ENCODE measurements around the gene CPSF6.

CPSF6 gene

DNA sequence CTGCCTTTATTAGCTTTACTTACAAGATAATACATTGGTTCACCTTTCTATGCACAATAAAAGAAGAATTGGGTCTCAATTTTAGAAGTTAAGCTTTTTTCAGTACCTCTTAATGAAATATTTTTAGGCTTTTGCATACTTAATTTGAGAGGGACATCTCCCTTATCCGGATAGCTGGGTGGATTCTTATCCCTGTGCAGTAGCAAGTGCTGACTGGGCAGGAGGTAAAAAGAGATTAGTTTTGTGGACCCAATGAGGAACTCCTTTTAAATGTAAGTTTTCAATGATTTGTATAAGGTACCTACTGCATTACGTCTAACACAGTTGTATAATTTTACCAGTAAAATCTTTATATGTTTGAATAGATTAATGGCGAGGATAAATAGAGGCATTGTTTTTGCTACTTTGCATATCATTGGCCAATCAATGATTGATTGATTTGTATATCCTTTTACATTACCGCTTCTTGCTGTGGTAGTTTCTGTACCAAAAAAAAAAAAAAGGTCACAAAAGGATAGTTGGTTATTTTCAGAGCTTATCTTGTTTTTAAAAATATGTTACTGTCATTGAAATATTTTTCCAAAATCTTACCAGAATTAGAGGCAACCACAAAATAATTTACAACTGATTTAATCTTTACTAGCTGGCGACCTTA lies 2.2 kb downstream of the CPSF6 start:
- H3K4me3 ChIP-seq (ENCODE audit: control insufficient read depth, low read depth, low read length): no peak overlapping the region
- TF ChIP-seq, protein P1, sequence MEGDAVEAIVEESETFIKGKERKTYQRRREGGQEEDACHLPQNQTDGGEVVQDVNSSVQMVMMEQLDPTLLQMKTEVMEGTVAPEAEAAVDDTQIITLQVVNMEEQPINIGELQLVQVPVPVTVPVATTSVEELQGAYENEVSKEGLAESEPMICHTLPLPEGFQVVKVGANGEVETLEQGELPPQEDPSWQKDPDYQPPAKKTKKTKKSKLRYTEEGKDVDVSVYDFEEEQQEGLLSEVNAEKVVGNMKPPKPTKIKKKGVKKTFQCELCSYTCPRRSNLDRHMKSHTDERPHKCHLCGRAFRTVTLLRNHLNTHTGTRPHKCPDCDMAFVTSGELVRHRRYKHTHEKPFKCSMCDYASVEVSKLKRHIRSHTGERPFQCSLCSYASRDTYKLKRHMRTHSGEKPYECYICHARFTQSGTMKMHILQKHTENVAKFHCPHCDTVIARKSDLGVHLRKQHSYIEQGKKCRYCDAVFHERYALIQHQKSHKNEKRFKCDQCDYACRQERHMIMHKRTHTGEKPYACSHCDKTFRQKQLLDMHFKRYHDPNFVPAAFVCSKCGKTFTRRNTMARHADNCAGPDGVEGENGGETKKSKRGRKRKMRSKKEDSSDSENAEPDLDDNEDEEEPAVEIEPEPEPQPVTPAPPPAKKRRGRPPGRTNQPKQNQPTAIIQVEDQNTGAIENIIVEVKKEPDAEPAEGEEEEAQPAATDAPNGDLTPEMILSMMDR (IDR thresholded peaks at IDR 0.05; ENCODE audit: control insufficient read depth, insufficient read depth, low read depth, low read length, missing control alignments): no peak
- no peak for DNase-seq (ENCODE audit: low read depth)

DNA sequence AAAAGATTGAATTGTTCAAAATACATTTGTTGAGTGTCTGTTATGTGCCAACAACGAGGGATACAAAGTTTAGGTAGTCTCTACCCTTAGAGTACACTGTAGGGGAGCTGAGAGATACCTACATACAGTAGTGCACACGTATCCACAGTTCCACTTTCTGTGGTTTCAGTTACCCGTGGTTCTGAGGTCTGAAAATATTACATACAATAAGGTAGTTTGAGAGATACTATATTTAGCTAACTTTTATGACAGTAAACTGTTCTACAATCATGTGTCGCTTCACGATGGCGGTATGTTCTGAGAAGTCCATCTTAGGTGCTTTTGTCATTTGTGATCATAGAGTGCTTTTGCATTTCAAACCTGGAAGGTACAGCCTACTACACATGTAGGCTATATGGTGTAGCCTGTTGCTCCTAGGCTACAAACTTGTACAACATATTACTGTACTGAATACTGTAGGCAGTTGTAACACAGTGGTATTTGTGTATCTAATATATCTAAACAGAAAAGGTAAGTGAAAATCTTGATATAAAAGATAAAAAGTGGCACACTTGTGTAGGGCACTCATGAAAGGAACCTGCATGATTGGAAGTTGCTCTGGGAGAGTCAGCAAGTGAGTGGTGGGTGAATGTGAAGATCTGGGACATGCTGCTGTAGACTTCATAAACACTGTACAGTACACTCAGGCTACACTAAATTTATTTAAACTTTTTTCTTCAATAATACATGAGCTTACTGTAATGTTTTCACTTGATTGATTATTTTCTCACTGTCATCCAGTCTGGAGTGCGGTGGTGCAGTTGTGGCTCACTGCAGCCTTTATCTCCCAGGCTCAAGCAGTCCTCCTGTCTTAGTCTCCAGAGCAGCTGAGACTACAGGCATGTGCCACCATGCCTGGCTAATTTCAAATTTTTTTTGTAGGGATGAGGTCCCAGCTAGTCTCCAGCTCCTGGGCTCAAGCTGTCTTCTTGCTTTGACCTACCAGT lies 4.0 kb downstream of the CPSF6 start:
- DNase-seq (ENCODE audit: low read depth): no peak
- H3K4me3 ChIP-seq (ENCODE audit: control insufficient read depth, low read depth, low read length): no peak overlapping the region
- TF ChIP-seq, protein P1 (IDR thresholded peaks at IDR 0.05; ENCODE audit: control insufficient read depth, insufficient read depth, low read depth, low read length, missing control alignments): no peak

DNA sequence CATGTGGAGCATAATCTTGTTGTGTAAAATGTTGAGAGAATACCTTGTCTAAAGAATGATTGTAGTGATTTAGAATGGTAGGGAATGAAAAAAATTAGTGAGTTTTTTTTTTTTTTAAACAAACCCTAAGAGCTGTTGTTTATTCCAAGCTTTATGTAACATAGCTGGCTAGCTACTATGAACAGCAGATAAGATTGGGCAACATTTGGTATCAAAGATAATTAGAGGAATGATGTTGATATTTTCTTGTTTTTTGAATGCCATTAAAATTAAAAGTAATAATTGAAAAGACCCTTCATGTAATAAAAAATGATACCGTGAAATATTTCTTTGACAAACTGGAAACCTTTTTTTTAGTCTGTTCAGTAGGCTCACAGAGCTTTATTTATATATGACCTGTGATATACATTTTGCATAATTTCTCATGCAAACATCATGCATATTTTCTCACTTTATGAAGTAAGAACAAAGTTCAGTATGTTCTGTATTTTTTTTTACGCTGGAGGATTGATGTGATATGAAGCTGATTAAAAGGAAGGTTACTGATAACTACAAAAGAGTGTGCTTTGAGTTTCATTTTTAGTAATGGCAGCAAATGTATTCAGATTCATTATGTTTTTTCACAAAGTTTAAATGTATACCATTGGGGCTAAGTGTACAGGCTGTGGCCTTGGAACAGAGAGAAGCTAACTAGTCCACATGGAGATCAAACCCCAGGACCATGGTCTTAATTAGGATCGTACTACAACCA lies 8.1 kb downstream of the CPSF6 start:
- no peak overlapping the region for H3K4me3 ChIP-seq (ENCODE audit: control insufficient read depth, low read depth, low read length)
- TF ChIP-seq, protein P1 (IDR thresholded peaks at IDR 0.05; ENCODE audit: control insufficient read depth, insufficient read depth, low read depth, low read length, missing control alignments): no peak
- DNase-seq (ENCODE audit: low read depth): no peak

DNA sequence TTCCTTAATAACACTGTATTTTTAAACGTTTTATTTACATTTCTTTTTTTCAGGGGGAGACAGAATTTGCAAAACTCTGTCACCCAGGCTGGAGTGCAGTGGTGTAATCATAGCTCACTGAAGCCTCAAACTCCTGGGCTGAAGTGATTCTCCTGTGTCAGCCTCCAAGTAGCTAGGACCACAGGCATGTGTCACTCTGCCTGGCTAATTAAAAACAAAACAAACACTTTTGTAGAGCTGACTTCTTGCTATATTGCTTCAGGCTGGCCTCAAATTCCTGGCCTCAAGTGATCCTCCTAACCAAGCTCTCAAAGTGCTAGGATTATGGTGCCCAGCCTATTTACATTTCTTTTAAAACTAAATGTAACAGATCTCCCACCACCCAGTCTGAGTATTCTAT lies 12.7 kb downstream of the CPSF6 start:
- TF ChIP-seq, protein P1 (IDR thresholded peaks at IDR 0.05; ENCODE audit: control insufficient read depth, insufficient read depth, low read depth, low read length, missing control alignments): no peak
- no peak for DNase-seq (ENCODE audit: low read depth)
- no peak overlapping the region for H3K4me3 ChIP-seq (ENCODE audit: control insufficient read depth, low read depth, low read length)

DNA sequence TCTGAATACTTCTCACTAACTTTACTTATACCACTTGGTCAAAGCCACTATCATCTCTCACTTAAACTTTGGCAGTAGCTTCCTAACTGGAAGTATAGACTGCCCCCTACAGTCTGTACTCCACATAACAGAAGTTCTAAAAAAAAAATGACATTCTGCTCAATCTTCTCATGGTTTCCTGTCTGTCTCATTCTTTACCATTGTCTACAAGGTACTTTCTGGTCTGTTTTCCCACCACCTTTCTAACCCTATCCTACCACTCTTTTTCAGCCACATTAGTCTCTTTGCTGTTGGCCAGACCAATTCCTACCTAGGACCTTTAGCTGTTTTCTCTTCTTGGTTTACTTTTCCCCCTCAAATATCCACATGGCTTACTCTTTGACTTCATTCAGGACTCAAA lies 14.7 kb downstream of the CPSF6 start:
- TF ChIP-seq, protein P1 (IDR thresholded peaks at IDR 0.05; ENCODE audit: control insufficient read depth, insufficient read depth, low read depth, low read length, missing control alignments): peak; percentile 49
- no peak overlapping the region for H3K4me3 ChIP-seq (ENCODE audit: control insufficient read depth, low read depth, low read length)
- no peak for DNase-seq (ENCODE audit: low read depth)

DNA sequence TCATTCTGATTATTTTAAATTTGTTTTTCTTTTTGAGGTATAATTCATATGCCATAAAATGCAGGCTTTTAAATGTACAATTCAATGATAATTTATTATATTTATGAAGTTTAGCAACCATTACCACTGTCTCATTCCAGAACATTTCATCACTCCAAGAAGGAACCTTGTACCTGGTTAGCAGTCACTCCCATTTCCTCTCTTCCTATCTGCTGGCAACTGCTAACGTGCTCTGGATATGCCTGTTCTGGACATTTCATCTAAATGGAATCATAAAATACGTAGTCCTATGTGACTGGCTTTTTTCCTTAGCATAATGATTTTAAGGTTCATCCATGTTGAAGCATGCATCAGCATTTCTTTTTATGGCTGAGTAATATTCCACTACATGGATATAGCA lies 15.5 kb downstream of the CPSF6 start:
- no peak overlapping the region for H3K4me3 ChIP-seq (ENCODE audit: control insufficient read depth, low read depth, low read length)
- TF ChIP-seq, protein P1 (IDR thresholded peaks at IDR 0.05; ENCODE audit: control insufficient read depth, insufficient read depth, low read depth, low read length, missing control alignments): no peak
- DNase-seq (ENCODE audit: low read depth): no peak
